NCI-H146 treated with DMSO at 0.1 percent for 48 hours (cell line): ENCODE measurements around the gene LRRC37B.
A peak's percentile ranks its signal among the peaks of the same experiment; 100 is the strongest.
"Not testable (repeated sequence)": the region's sequence is repeated elsewhere in the genome, so short reads cannot be mapped to it uniquely, and the experiment has no call there.

Experiments
- DNase-seq: peaks from one replicate; lab custom pipeline; 2025; ENCODE audit not compliant: unreplicated experiment; lab: John Stamatoyannopoulos, UW

The LRRC37B gene

GRCh38 chr17:32006957-32007462, at the start of gene LRRC37B:
LRRC37B (plus strand) TSS chr17:32007383; CDS start chr17:32021393, 14,010 bp downstream.
- DNase-seq: peak; percentile 41

GRCh38 chr17:31964131-31964530, 43.1 kb upstream of the LRRC37B start:
- not testable (repeated sequence) for DNase-seq

- no peak for DNase-seq
Observed at GRCh38 chr17:31967648-31968047, 39.5 kb upstream of the LRRC37B start.

GRCh38 chr17:31970416-31970815, 36.8 kb upstream of the LRRC37B start:
- DNase-seq: not testable (repeated sequence)

- not testable (repeated sequence) for DNase-seq
Observed at GRCh38 chr17:31974269-31975071, 32.7 kb upstream of the LRRC37B start.

- not testable (repeated sequence) for DNase-seq
Observed at GRCh38 chr17:31975391-31975790, 31.8 kb upstream of the LRRC37B start.

GRCh38 chr17:31991821-31992220, 15.4 kb upstream of the LRRC37B start:
- not testable (repeated sequence) for DNase-seq

GRCh38 chr17:31997005-31997404, 10.2 kb upstream of the LRRC37B start:
- DNase-seq: no peak

GRCh38 chr17:32007463-32008298, 498 bp downstream of the LRRC37B start:
- peak; percentile 23 for DNase-seq

GRCh38 chr17:32009262-32009542, 2.0 kb downstream of the LRRC37B start:
- no peak for DNase-seq

- no peak for DNase-seq
Observed at GRCh38 chr17:32010114-32010513, 2.9 kb downstream of the LRRC37B start.

GRCh38 chr17:32015245-32016013, 8.2 kb downstream of the LRRC37B start:
- DNase-seq: peak; percentile 85

GRCh38 chr17:32016231-32016630, 9.0 kb downstream of the LRRC37B start:
- no peak for DNase-seq

- no peak for DNase-seq
Observed at GRCh38 chr17:32019228-32019627, 12.0 kb downstream of the LRRC37B start.

GRCh38 chr17:32020943-32021614, 13.9 kb downstream of the LRRC37B start:
- DNase-seq: no peak

- no peak for DNase-seq
Observed at GRCh38 chr17:32021615-32021955, 14.4 kb downstream of the LRRC37B start.

GRCh38 chr17:32022554-32022953, 15.4 kb downstream of the LRRC37B start:
- DNase-seq: not testable (repeated sequence)

GRCh38 chr17:32027271-32027670, 20.1 kb downstream of the LRRC37B start:
- DNase-seq: not testable (repeated sequence)

- DNase-seq: no peak
Observed at GRCh38 chr17:32033223-32033622, 26.0 kb downstream of the LRRC37B start.

GRCh38 chr17:32033812-32034211, 26.6 kb downstream of the LRRC37B start:
- not testable (repeated sequence) for DNase-seq

GRCh38 chr17:32040246-32040645, 33.1 kb downstream of the LRRC37B start:
- DNase-seq: not testable (repeated sequence)
